22Rv1 (cell line): ENCODE measurements around the gene IL1RN.
A peak's percentile ranks its signal among the peaks of the same experiment; 100 is the strongest.

Experiments
- H3K27ac ChIP-seq: fragments of 450-650 bp; 2 replicates; pipeline ENCODE4 v1.5.1; 2017
- ZFX ChIP-seq: fragments of 450-650 bp; IDR thresholded peaks from 2 replicates; pipeline ENCODE4 v1.6.1; 2017; ENCODE audit warnings: antibody characterized with exemption, borderline replicate concordance
- TF ChIP-seq, protein P1 (sequence below): fragments of 450-650 bp; IDR thresholded peaks from 2 replicates; pipeline ENCODE4 v1.5.1; 2017; ENCODE audit warnings: mild to moderate bottlenecking

IL1RN gene

DNA sequence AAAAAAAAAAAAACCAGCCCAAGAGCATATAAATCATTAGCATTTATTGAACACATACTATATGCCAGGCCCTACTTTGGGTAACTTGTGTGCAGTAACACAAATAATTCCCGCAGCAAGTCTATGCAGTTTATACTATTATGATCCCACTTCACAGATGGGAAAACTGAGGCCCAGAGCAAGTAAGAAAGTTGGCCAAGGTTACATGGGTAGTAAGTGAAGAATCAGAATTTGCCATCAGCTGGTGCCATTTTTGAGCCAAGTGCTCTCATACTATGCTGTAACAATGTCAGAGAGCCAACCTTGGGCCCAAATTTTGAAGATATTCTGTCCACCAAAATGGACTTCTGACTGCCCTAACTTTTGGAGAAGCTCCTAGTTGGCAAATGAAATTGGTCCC is 32.9 kb downstream of the IL1RN start:
- TF ChIP-seq, protein P1, sequence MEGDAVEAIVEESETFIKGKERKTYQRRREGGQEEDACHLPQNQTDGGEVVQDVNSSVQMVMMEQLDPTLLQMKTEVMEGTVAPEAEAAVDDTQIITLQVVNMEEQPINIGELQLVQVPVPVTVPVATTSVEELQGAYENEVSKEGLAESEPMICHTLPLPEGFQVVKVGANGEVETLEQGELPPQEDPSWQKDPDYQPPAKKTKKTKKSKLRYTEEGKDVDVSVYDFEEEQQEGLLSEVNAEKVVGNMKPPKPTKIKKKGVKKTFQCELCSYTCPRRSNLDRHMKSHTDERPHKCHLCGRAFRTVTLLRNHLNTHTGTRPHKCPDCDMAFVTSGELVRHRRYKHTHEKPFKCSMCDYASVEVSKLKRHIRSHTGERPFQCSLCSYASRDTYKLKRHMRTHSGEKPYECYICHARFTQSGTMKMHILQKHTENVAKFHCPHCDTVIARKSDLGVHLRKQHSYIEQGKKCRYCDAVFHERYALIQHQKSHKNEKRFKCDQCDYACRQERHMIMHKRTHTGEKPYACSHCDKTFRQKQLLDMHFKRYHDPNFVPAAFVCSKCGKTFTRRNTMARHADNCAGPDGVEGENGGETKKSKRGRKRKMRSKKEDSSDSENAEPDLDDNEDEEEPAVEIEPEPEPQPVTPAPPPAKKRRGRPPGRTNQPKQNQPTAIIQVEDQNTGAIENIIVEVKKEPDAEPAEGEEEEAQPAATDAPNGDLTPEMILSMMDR: no peak
- no peak for TF ChIP-seq ZFX
- H3K27ac ChIP-seq: peak overlapping the region; percentile 100

DNA sequence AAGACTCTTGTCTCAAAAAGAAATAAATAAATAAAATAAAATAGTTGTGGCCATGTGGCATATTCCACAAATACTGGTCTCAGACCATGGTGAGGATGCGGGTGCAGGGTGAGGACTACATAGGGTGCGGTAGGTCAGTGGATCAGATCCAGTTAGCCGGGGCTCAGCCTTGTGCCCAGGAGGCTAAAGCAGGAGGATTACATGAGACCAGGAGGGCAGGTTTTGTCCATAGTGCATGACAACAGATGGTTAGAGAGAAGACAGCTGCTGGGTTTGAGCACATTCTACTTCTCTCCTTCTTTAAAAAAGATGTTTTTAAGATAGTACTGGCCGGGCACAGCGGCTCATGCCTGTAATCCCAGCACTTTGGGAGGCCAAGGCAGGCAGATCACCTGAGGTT is 33.6 kb downstream of the IL1RN start:
- no peak for TF ChIP-seq ZFX
- TF ChIP-seq, protein P1: no peak
- H3K27ac ChIP-seq: peak overlapping the region; percentile 100

DNA sequence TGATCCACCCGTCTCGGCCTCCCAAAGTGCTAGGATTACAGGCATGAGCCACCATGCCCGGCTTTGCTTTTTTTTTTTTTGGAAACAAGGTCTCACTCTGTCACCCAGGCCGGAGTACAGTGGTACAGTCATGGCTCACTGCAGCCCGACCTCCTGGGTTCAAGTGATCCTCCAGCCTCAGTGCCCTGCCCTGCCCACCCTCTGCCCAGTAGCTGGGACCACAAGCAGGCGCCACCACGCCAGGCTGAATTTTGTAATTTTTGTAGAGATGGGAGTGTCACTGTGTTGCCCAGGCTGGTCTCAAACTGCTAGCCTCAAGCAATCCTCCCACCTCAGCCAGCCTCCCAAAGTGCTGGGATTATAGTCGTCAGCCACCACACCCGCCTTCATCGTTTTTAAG is 34.8 kb downstream of the IL1RN start:
- H3K27ac ChIP-seq: peak overlapping the region; percentile 100

DNA sequence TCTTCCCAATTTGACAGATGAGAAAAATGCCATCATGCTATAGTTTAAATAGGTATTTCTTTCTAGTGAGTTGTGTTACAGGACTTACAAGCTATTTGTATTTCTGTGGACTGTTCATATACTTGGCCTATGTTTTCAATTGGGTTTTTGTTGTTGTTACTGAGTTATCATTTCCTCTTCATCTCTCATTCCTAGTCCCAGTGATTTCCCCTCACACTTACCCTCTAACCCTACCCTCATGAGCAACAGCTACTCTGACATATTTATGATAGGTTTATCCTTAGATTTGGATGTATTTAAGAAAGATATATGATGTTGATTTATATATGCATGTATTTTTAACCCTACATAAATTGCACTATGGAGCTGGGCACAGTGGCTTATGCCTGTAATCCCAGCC is 35.5 kb downstream of the IL1RN start:
- no peak for TF ChIP-seq ZFX
- TF ChIP-seq, protein P1: no peak
- H3K27ac ChIP-seq: peak overlapping the region; percentile 100

More for the DNA sequence above, 34.8 kb downstream of the IL1RN start:
- TF ChIP-seq, protein P1: no peak
- TF ChIP-seq ZFX: no peak

DNA sequence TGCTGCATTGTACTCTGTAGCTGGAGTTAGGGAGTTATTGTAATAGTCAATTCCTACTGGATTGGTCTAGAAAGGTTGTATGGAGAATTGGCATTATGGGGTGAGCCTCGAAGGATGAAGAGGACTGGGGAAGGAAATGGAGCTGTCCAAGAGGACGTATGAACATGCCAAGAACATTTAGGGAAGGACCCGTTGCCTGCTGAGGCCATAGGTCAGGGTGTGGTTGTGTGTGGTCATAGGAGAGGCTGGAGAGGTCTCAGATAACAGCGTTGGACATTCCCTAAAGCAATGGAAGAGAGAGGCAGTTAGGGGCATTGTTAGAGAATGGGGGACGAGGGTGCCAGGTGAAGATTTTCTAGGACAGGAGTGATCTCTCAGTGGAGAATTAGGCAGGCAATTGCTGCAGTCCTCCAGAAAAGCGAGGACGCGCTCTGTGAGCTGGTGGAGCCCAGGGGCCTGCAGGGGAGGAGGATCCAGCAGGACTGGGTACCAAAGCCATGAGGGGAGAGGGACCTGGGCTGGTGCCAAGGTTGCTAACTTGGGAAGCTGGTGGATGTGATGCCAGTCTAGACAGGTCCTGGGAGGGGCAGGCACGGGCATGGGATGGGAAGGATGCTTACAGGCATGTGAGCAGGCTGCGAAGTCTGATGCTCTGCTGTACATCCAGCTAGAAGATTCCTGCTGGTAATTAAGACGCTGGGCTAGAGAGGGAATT is 37.0 kb downstream of the IL1RN start:
- H3K27ac ChIP-seq: peak overlapping the region; percentile 100
- TF ChIP-seq ZFX: no peak
- TF ChIP-seq, protein P1: no peak

DNA sequence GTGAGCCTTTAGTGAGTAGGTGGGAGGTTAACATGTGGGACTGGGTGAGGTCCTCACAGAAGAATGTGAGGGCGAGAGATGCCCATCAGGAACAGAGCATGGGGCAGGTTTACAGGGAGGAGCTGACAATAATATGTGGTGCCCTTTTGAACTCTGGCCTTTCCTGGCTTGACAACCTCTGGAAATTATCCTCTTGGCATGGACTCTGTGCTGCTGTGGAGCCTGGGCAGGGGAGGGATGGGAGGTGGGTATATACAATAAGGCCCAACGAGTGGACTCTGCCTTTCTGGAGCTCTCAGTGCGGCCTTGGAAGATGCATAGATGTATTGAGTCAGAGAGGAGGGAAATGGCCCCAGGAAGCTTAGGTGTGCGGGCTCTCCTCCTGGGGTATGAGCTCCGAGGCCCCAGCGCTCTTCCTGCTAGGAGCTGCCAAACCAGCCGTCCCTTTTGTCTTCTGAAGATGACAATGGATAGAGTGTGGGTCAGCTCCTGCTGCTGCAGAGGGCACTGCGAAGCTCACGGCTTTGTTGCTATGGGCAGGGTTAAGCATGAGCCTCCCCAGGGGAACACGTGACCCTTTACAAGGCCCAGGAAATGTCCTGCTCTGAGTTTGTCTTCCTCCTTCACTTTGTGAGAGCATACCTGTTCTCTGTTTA is 37.7 kb downstream of the IL1RN start:
- TF ChIP-seq, protein P1: no peak
- no peak for TF ChIP-seq ZFX
- H3K27ac ChIP-seq: peak overlapping the region; percentile 100

DNA sequence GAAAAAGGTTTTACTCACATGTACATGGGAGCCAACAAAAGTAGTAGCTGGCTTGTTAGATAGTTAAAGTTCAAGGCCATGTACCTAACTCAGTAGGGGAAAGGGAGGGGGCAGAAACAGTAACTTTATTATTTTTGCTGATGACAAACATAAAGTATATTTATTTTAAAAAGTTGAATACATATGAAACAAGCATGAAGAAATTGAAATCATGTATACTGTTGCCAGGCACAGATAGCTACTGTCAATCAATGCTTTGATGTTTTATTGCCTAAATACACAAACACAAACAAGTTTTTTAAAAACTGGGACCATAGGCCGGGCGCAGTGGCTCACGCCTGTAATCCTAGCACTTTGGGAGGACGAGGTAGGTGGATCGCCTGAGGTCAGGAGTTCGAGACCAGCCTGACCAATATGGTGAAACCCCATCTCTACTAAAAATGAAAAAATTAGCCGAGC is 38.8 kb downstream of the IL1RN start:
- peak overlapping the region; percentile 100 for H3K27ac ChIP-seq
- no peak for TF ChIP-seq ZFX
- TF ChIP-seq, protein P1: no peak
